Measurements from ENCODE around the gene CCDC187. TPM values are rescaled to one million over a fixed set of nuclear protein-coding genes. Genes with fewer than 3 reads are reported as not detected.

CCDC187 gene
- total RNA-seq, 2 experiments from 2014 or later: 0.07 TPM; not detected in 1

DNA sequence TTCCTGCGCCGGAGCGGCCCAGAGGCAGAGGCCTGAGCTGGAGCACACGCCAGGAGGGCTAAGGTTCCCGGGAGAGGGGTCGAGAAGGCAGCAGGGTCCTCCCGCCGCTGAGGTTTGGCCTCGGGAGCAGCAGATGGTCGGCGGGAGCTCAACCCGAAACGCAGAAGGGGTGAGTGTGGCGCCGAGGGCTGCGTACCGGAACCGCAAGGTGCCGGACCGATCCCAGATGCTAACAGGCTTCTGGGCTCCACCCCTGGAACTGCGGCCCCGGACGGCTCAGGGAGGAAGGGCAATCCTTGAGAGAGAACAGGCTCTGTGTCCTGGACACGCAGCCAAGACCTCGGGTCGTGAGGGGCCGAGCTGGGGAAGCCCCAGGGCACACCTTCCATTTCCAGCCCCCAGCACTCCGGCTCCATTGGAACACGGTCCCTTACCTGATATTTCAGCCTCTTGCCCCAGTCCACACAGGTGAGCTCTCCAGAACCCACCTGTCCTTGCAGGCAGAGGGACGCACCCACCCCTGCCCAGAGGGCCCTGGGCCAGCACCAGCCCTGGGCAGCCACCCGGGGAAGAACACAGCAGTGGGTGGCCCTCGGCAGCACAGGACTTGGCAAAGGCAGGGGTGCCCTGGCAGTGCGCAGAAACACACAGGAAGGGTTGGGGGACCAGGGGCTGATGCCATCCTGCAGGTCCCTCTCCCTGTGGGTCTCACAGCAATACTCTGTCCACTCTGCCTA, 100.3 kb downstream of the CCDC187 start:
- Mint-ChIP-seq H3K27ac (no peak overlapping the region), H3K27me3 (peaks cover 33% of the 10 kb centered on the region), H3K9me3 (no peaks in the 10 kb centered on the region), H3K4me1 (ENCODE audit: low read depth) (no peaks in the 10 kb centered on the region), H3K36me3 (ENCODE audit: low read depth) (peaks cover 6% of the 10 kb centered on the region), H3K4me3 (no peak overlapping the region)
- no peak for TF ChIP-seq CTCF (IDR thresholded peaks at IDR 0.05)
- intact Hi-C loops (cut with micrococcal nuclease): no loop called here
- DNase-seq: no peak
- POLR2A ChIA-PET: no interaction called here
- ATAC-seq: no peak
- CTCF ChIA-PET: no interaction called here

GRCh38 chr9:136202454-136203407, 101.2 kb downstream of the CCDC187 start:
- CTCF ChIA-PET: no interaction called here
- intact Hi-C loops (cut with micrococcal nuclease): no loop called here
- H3K27ac Mint-ChIP-seq: no peak overlapping the region
- peaks cover 40% of the 10 kb centered on the region for H3K27me3 Mint-ChIP-seq
- H3K4me1 Mint-ChIP-seq (ENCODE audit: low read depth): no peaks in the 10 kb centered on the region
- POLR2A ChIA-PET: interaction anchor here (0.7 to 1.4 kb wide), 2 partner anchors 17 to 43 kb away, joined by 3 to 4 read pairs; partner anchors contain the start of gene QSOX2
- H3K9me3 Mint-ChIP-seq: no peaks in the 10 kb centered on the region
- peaks cover 6% of the 10 kb centered on the region for H3K36me3 Mint-ChIP-seq (ENCODE audit: low read depth)
- ATAC-seq (no peak), DNase-seq (no peak)
- no peak for TF ChIP-seq CTCF (IDR thresholded peaks at IDR 0.05)
- H3K4me3 Mint-ChIP-seq: no peak overlapping the region

GRCh38 chr9:136201609-136202453, 102.1 kb downstream of the CCDC187 start:
- H3K4me3 Mint-ChIP-seq: no peak overlapping the region
- peaks cover 43% of the 10 kb centered on the region for H3K27me3 Mint-ChIP-seq
- CTCF ChIA-PET: no interaction called here
- ATAC-seq (no peak), DNase-seq (no peak)
- H3K27ac Mint-ChIP-seq: no peak overlapping the region
- peaks cover under 1% of the 10 kb centered on the region for H3K36me3 Mint-ChIP-seq (ENCODE audit: low read depth)
- H3K4me1 Mint-ChIP-seq (ENCODE audit: low read depth): peaks cover under 1% of the 10 kb centered on the region
- TF ChIP-seq CTCF (IDR thresholded peaks at IDR 0.05): no peak
- POLR2A ChIA-PET: interaction anchor here (0.7 to 1.4 kb wide), 2 partner anchors 18 to 44 kb away, joined by 3 to 4 read pairs; partner anchors contain the start of gene QSOX2
- intact Hi-C loops (cut with micrococcal nuclease): no loop called here
- H3K9me3 Mint-ChIP-seq: no peaks in the 10 kb centered on the region

- POLR2A ChIA-PET: no interaction called here
- DNase-seq (no peak), ATAC-seq (no peak)
- no peak for TF ChIP-seq CTCF (IDR thresholded peaks at IDR 0.05)
- H3K4me1 Mint-ChIP-seq (ENCODE audit: low read depth): peaks cover 7% of the 10 kb centered on the region
- H3K27me3 Mint-ChIP-seq: peaks cover 49% of the 10 kb centered on the region
- CTCF ChIA-PET: no interaction called here
- no peak overlapping the region for H3K4me3 Mint-ChIP-seq
- H3K27ac Mint-ChIP-seq: no peak overlapping the region
- H3K9me3 Mint-ChIP-seq: no peaks in the 10 kb centered on the region
- H3K36me3 Mint-ChIP-seq (ENCODE audit: low read depth): no peaks in the 10 kb centered on the region
- intact Hi-C loops (cut with micrococcal nuclease): no loop called here
Observed at GRCh38 chr9:136201174-136201573, 102.7 kb downstream of the CCDC187 start.
